ENCODE results near the gene AUTS2.

- TF ChIP-seq, protein P1, sequence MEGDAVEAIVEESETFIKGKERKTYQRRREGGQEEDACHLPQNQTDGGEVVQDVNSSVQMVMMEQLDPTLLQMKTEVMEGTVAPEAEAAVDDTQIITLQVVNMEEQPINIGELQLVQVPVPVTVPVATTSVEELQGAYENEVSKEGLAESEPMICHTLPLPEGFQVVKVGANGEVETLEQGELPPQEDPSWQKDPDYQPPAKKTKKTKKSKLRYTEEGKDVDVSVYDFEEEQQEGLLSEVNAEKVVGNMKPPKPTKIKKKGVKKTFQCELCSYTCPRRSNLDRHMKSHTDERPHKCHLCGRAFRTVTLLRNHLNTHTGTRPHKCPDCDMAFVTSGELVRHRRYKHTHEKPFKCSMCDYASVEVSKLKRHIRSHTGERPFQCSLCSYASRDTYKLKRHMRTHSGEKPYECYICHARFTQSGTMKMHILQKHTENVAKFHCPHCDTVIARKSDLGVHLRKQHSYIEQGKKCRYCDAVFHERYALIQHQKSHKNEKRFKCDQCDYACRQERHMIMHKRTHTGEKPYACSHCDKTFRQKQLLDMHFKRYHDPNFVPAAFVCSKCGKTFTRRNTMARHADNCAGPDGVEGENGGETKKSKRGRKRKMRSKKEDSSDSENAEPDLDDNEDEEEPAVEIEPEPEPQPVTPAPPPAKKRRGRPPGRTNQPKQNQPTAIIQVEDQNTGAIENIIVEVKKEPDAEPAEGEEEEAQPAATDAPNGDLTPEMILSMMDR (conservative IDR thresholded peaks at IDR 0.05; ENCODE audit: low read depth, low read length): no peak
- TF ChIP-seq EZH2 (IDR thresholded peaks at IDR 0.05; ENCODE audit: borderline replicate concordance, low read depth, low read length, poor library complexity, severe bottlenecking): no peak
These were observed 1140.0 kb downstream of the AUTS2 start for GRCh38 chr7:70738151-70738885.

Data from A673 (cell line).